HG02588 (cell line): ENCODE results near the gene ARMH3.
"Not testable (repeated sequence)": the region's sequence is repeated elsewhere in the genome, so short reads cannot be mapped to it uniquely, and the experiment has no call there.

Experiments used
- ATAC-seq: cut with Tn5 transposase; IDR thresholded peaks from one replicate; pipeline ENCODE4 v1.9.1; 2021; ENCODE audit warnings: mild to moderate bottlenecking, moderate library complexity; ENCODE audit not compliant: unreplicated experiment

The ARMH3 gene

GRCh38 chr10:101993651-101994200 is 62.2 kb downstream of the ARMH3 start:
- ATAC-seq, result no peak

- no peak for ATAC-seq
These were observed 62.8 kb downstream of the ARMH3 start for GRCh38 chr10:101993221-101993620.

- ATAC-seq, result no peak
These were observed 68.8 kb downstream of the ARMH3 start for GRCh38 chr10:101987136-101987535.

- no peak for ATAC-seq
These were observed 69.4 kb downstream of the ARMH3 start for GRCh38 chr10:101986624-101986971.

- not testable (repeated sequence) for ATAC-seq
These were observed 75.3 kb downstream of the ARMH3 start for GRCh38 chr10:101980677-101981076.

GRCh38 chr10:101974091-101974971 is 81.6 kb downstream of the ARMH3 start:
- no peak for ATAC-seq

GRCh38 chr10:101972761-101973160 is 83.2 kb downstream of the ARMH3 start:
- ATAC-seq, result no peak

GRCh38 chr10:101969412-101969922 is 86.5 kb downstream of the ARMH3 start:
- no peak for ATAC-seq

- no peak for ATAC-seq
These were observed 87.0 kb downstream of the ARMH3 start for GRCh38 chr10:101968940-101969321.

GRCh38 chr10:101968286-101968939 is 87.6 kb downstream of the ARMH3 start:
- ATAC-seq, result no peak

- no peak for ATAC-seq
These were observed 88.3 kb downstream of the ARMH3 start for GRCh38 chr10:101967713-101968112.

GRCh38 chr10:101967119-101967518 is 88.9 kb downstream of the ARMH3 start:
- ATAC-seq, result no peak

GRCh38 chr10:101965075-101965765 is 90.8 kb downstream of the ARMH3 start:
- no peak for ATAC-seq

GRCh38 chr10:101961591-101962498 is 94.1 kb downstream of the ARMH3 start:
- no peak for ATAC-seq

GRCh38 chr10:101960879-101961395 is 95.0 kb downstream of the ARMH3 start:
- no peak for ATAC-seq

- no peak for ATAC-seq
These were observed 96.5 kb downstream of the ARMH3 start for GRCh38 chr10:101959346-101959916.

- ATAC-seq, result no peak
These were observed 97.3 kb downstream of the ARMH3 start for GRCh38 chr10:101958691-101959090.

GRCh38 chr10:101956898-101957297 is 99.1 kb downstream of the ARMH3 start:
- ATAC-seq, result no peak

- ATAC-seq, result no peak
These were observed 99.9 kb downstream of the ARMH3 start for GRCh38 chr10:101956117-101956516.

GRCh38 chr10:101952191-101952590 is 103.8 kb downstream of the ARMH3 start:
- ATAC-seq, result no peak
